ENCODE results near the gene MAGEA9.
"Not testable (repeated sequence)": the region's sequence is repeated elsewhere in the genome, so short reads cannot be mapped to it uniquely, and the experiment has no call there.

Gene MAGEA9

GRCh38 chrX:149818652-149819051, 36.9 kb downstream of the MAGEA9 start:
- DNase-seq = no peak

- DNase-seq = no peak
Observed at GRCh38 chrX:149819371-149819770, 37.6 kb downstream of the MAGEA9 start.

GRCh38 chrX:149825424-149825823, 43.7 kb downstream of the MAGEA9 start:
- peak; percentile 24 for DNase-seq

DNA sequence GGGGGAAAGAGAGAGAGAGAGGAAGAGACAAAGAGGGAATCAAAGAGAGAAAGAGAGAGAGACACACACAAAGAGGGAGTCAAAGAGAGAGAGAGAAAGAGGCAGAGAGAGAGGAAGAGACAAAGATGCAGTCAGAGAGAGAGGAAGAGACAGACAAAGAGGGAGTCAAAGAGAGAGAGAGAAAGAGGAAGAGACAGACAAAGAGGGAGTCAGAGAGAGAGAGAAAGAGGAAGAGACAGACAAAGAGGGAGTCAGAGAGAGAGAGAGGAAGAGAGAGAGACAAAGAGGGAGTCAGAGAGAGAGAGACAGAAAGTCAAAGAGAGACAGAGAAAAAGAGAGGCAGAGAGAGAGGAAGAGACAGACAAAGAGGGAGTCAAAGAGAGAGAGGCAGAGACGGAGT, 45.5 kb downstream of the MAGEA9 start:
- DNase-seq = no peak

GRCh38 chrX:149829751-149830191, 48.0 kb downstream of the MAGEA9 start:
- peak; percentile 5 for DNase-seq

GRCh38 chrX:149830192-149830873, 48.6 kb downstream of the MAGEA9 start:
- DNase-seq = peak; percentile 7

GRCh38 chrX:149831473-149831872, 49.7 kb downstream of the MAGEA9 start:
- DNase-seq = no peak

DNA sequence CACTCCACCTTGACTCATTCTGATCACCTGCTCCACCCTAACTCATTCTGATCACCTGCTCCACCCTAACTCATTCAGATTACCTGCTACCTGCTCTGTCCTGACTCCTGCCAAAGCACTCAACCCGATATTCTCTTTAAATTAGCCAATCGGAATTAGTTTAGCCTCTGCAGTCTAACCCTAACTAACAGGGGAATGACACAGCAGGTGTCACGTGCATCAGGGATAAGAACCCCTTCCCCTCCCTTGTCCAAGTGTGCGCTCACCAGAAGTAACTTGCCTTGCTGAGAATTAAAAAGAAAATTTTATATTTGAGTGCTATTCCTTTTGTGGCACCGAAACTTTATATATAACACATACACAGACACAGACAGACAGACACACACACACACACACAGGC, 55.0 kb downstream of the MAGEA9 start:
- not testable (repeated sequence) for DNase-seq

GRCh38 chrX:149837167-149837566, 55.4 kb downstream of the MAGEA9 start:
- no peak for DNase-seq

All from T-helper 9 cell (primary cell).